PFSK-1 (cell line): Measurements from ENCODE around the gene EIF3L.

ENCODE experiments used
- FOXP2 ChIP-seq: optimal IDR thresholded peaks from 2 replicates; pipeline ENCODE3; 2011; ENCODE audit warnings: borderline replicate concordance, control low read depth, inconsistent platforms; ENCODE audit not compliant: insufficient read depth; ENCODE audit errors: extremely low read length, extremely low read depth
- POLR2AphosphoS5 ChIP-seq: IDR thresholded peaks from 2 replicates; pipeline ENCODE4 v1.6.1; 2012; ENCODE audit warnings: low read depth, mild to moderate bottlenecking, control low read depth, low read length, moderate library complexity
- REST ChIP-seq, 2 experiments: IDR thresholded peaks; 2 replicates each; pipeline versions ENCODE4 v1.6.1 to v1.8.0; 2011 to 2012; ENCODE audit warnings: low read depth in 2 of 2, low read length in 2 of 2, control low read depth in 1 of 2, inconsistent platforms in 1 of 2, mild to moderate bottlenecking in 1 of 2, moderate library complexity in 1 of 2; ENCODE audit not compliant: insufficient read depth in 1 of 2
- SIN3A ChIP-seq: IDR thresholded peaks from 2 replicates; pipeline ENCODE4 v1.6.1; 2012; ENCODE audit warnings: mild to moderate bottlenecking, low read length, moderate library complexity, borderline replicate concordance; ENCODE audit not compliant: insufficient read depth
- TAF1 ChIP-seq: IDR thresholded peaks from 2 replicates; pipeline ENCODE4 v1.6.1; 2012; ENCODE audit warnings: low read length, control low read depth, borderline replicate concordance; ENCODE audit not compliant: insufficient read depth

The EIF3L gene

GRCh38 chr22:37920126-37920525 lies 70.9 kb downstream of the EIF3L start:
- TF ChIP-seq SIN3A = no peak
- TF ChIP-seq REST (IDR thresholded peaks at IDR 0.05; ENCODE audit: insufficient read depth in 1 of 2, low read depth in 2 of 2, low read length in 2 of 2) = no peak
- no peak for TF ChIP-seq FOXP2
- no peak for TF ChIP-seq POLR2AphosphoS5
- TF ChIP-seq TAF1 = no peak

- no peak for TF ChIP-seq POLR2AphosphoS5
- TF ChIP-seq SIN3A = no peak
- no peak for TF ChIP-seq REST (IDR thresholded peaks at IDR 0.05; ENCODE audit: insufficient read depth in 1 of 2, low read depth in 2 of 2, low read length in 2 of 2)
- TF ChIP-seq TAF1 = no peak
- TF ChIP-seq FOXP2 = no peak
These were observed 73.0 kb downstream of the EIF3L start for GRCh38 chr22:37922191-37922590.

DNA sequence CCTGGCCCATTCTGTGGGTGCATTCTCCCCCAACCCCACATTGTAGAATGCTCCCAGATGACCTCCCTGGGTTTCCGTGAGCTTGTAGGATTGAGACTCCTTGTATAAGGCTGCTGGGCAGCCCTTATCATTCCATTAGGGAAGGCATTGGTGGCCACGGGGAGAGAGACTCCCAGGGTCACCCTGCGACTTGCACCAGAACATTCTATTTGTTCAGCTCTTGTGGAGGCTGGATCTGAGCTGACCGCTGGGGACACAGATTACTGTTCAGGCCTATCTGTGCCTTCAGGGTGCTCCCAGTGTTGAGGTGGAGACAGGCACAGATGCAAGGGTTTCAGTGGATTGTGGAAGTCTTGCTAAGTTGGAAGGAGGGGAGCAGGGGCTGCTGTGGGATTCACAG lies 74.7 kb downstream of the EIF3L start:
- no peak for TF ChIP-seq TAF1
- TF ChIP-seq POLR2AphosphoS5 = no peak
- TF ChIP-seq REST (IDR thresholded peaks at IDR 0.05; ENCODE audit: insufficient read depth in 1 of 2, low read depth in 2 of 2, low read length in 2 of 2) = no peak
- no peak for TF ChIP-seq FOXP2
- no peak for TF ChIP-seq SIN3A

DNA sequence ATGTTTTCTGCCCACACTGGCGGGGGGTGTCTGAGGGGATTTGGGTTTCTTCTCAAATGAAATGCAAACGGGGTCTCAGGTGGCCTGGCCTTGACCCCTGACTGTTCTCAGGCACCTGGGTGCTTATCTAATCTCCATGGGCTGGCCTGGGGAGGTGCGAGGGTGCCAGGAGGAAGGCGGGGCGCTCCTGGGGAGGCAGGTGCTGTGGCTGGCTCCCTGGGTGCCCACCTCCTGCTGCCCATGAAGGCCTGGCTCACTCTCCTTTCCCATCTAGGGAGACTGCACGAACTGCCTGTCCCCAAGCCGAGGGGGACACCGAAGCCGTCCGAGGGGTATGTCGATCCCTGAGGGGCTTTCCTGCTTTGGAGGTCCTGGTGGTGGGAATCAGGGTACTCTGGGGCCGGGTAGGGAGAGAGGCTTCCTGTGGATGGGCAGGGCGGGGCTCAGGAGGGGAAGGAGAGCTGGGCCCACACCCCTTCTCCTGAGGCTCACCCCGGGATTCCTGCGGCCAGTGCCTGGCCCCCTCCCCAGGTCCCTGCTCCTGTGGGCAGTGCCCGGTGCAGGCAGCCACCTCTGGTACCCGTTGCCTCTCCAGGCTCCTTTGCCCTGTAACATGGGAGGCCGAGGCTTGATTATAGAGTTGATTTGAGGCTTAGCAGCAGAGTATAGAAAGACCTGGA lies 75.3 kb downstream of the EIF3L start:
- TF ChIP-seq FOXP2 (no peak), REST (IDR thresholded peaks at IDR 0.05; ENCODE audit: insufficient read depth in 1 of 2, low read depth in 2 of 2, low read length in 2 of 2) (no peak), TAF1 (no peak), POLR2AphosphoS5 (no peak)

- TF ChIP-seq SIN3A = no peak
- TF ChIP-seq POLR2AphosphoS5 = no peak
- no peak for TF ChIP-seq TAF1
- TF ChIP-seq REST (IDR thresholded peaks at IDR 0.05; ENCODE audit: insufficient read depth in 1 of 2, low read depth in 2 of 2, low read length in 2 of 2) = no peak
- TF ChIP-seq FOXP2 = no peak
These were observed 76.1 kb downstream of the EIF3L start for GRCh38 chr22:37925330-37925729.
